Osteoblast (primary cell): Measurements from ENCODE around the gene SLC12A8. TPM values are rescaled to one million over a fixed set of nuclear protein-coding genes. Genes with fewer than 3 reads are reported as not detected.

ENCODE experiments used
- DNase-seq: peaks from one replicate; pipeline ENCODE4 v3.0.0; 2011; ENCODE audit warnings: low spot score, mixed read lengths; ENCODE audit not compliant: insufficient read length; ENCODE audit errors: missing footprints
- H2AFZ ChIP-seq: 2 replicates; pipeline ENCODE4 v1.6.0; 2011; ENCODE audit warnings: mild to moderate bottlenecking, low read length
- H3K27ac ChIP-seq: 2 replicates; pipeline ENCODE4 v1.5.1; 2011; ENCODE audit warnings: mild to moderate bottlenecking, low read depth, low read length, moderate library complexity
- H3K27me3 ChIP-seq: 2 replicates; pipeline ENCODE4 v1.6.0; 2012; ENCODE audit warnings: mild to moderate bottlenecking, control low read depth, inconsistent platforms, low read length, moderate library complexity; ENCODE audit not compliant: insufficient read depth
- H3K36me3 ChIP-seq: 2 replicates; pipeline ENCODE4 v1.5.1; 2011; ENCODE audit warnings: mild to moderate bottlenecking, low read length, control low read depth, moderate library complexity; ENCODE audit not compliant: insufficient read depth
- H3K4me1 ChIP-seq: 2 replicates; pipeline ENCODE4 v1.5.1; 2011; ENCODE audit warnings: mild to moderate bottlenecking, low read length, control low read depth, moderate library complexity; ENCODE audit not compliant: insufficient read depth
- H3K4me2 ChIP-seq: 2 replicates; pipeline ENCODE4 v1.6.0; 2011; ENCODE audit warnings: mild to moderate bottlenecking, low read length; ENCODE audit not compliant: insufficient read depth
- H3K4me3 ChIP-seq: fragments of 200-600 bp; sonication (generic); 3 replicates; pipeline ENCODE4 v1.5.1; 2012; ENCODE audit warnings: mild to moderate bottlenecking, low read length, inconsistent platforms; ENCODE audit not compliant: insufficient read depth
- H3K79me2 ChIP-seq: 2 replicates; pipeline ENCODE4 v1.6.0; 2012; ENCODE audit warnings: mild to moderate bottlenecking, low read length, control low read depth, inconsistent platforms; ENCODE audit not compliant: insufficient read depth
- H3K9me3 ChIP-seq: 2 replicates; pipeline ENCODE4 v1.5.1; 2011; ENCODE audit warnings: low read depth, low read length, control low read depth
- H4K20me1 ChIP-seq: 2 replicates; pipeline ENCODE4 v1.6.0; 2012; ENCODE audit warnings: mild to moderate bottlenecking, low read length, control low read depth; ENCODE audit not compliant: insufficient read depth
- total RNA-seq: library from RNA; depleted of rRNA; stranded (reverse); fragments of >200 nt; gene quantifications from 2 replicates; pipeline ENCODE4 v1.2.3, GENCODE V29; 2012
- TF ChIP-seq, protein P1 (sequence below): IDR thresholded peaks from 2 replicates; pipeline ENCODE4 v1.5.1; 2011; ENCODE audit warnings: mild to moderate bottlenecking, low read depth, low read length, moderate library complexity; ENCODE audit errors: extremely low read depth

Gene SLC12A8
- total RNA-seq, 1 donor: 36.2 TPM

GRCh38 chr3:125072301-125072700 is 140.2 kb downstream of the SLC12A8 start:
- H3K27ac ChIP-seq: no peak overlapping the region
- no peaks in the 10 kb centered on the region for H3K9me3 ChIP-seq
- peaks cover 8% of the 10 kb centered on the region for H3K4me1 ChIP-seq
- no peak overlapping the region for H3K4me2 ChIP-seq
- no peak overlapping the region for H2AFZ ChIP-seq
- DNase-seq: no peak
- TF ChIP-seq, protein P1, sequence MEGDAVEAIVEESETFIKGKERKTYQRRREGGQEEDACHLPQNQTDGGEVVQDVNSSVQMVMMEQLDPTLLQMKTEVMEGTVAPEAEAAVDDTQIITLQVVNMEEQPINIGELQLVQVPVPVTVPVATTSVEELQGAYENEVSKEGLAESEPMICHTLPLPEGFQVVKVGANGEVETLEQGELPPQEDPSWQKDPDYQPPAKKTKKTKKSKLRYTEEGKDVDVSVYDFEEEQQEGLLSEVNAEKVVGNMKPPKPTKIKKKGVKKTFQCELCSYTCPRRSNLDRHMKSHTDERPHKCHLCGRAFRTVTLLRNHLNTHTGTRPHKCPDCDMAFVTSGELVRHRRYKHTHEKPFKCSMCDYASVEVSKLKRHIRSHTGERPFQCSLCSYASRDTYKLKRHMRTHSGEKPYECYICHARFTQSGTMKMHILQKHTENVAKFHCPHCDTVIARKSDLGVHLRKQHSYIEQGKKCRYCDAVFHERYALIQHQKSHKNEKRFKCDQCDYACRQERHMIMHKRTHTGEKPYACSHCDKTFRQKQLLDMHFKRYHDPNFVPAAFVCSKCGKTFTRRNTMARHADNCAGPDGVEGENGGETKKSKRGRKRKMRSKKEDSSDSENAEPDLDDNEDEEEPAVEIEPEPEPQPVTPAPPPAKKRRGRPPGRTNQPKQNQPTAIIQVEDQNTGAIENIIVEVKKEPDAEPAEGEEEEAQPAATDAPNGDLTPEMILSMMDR: no peak
- H3K79me2 ChIP-seq: no peaks in the 10 kb centered on the region
- no peak overlapping the region for H3K4me3 ChIP-seq
- no peaks in the 10 kb centered on the region for H4K20me1 ChIP-seq
- H3K36me3 ChIP-seq: no peaks in the 10 kb centered on the region
- no peaks in the 10 kb centered on the region for H3K27me3 ChIP-seq

DNA sequence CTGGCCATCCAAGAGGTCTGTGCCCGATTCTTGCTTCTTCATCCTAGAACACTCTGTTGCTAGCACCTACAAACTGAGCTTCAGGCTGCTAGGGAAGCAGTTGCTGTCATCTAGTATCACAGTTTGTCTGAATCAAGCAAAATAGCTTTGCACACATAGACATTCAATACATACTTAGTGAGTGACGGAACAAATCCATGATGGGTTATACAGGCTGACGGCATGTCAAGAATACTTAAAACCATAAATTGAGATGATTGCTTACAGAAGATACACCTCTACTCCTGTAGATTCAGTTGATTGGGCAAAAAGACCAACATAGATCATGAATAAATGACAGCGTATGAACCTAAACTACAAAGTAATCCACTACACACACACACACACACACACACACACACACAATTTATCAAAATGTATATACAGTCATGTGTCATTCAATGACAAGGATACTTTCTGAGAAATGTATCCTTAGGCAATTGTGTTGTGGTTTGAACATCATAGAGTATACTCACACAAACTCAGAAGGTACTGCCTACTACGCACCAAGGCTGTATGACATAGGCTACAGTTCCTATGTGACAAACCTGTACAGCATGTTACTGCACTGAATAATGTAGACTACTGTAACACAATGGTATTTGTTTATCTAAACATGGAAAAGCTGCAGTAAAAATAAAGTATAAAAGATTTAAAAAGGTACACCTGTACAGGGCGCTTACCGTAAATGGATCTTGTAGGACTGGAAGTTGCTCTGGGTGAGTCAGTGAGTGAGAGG is 142.4 kb downstream of the SLC12A8 start:
- Histone ChIP-seq H4K20me1 (no peaks in the 10 kb centered on the region), H3K4me3 (no peak overlapping the region), H2AFZ (no peak overlapping the region), H3K4me2 (no peak overlapping the region), H3K79me2 (no peaks in the 10 kb centered on the region), H3K27ac (no peak overlapping the region), H3K36me3 (no peaks in the 10 kb centered on the region), H3K9me3 (no peaks in the 10 kb centered on the region), H3K27me3 (no peaks in the 10 kb centered on the region), H3K4me1 (peaks cover 8% of the 10 kb centered on the region)
- no peak for DNase-seq
- TF ChIP-seq, protein P1: no peak

GRCh38 chr3:125069452-125069851 is 143.1 kb downstream of the SLC12A8 start:
- Histone ChIP-seq H3K4me3 (no peak overlapping the region), H3K79me2 (no peaks in the 10 kb centered on the region), H3K4me2 (no peak overlapping the region), H2AFZ (no peak overlapping the region), H3K27me3 (no peaks in the 10 kb centered on the region), H3K36me3 (no peaks in the 10 kb centered on the region), H3K9me3 (no peaks in the 10 kb centered on the region), H3K4me1 (peaks cover 8% of the 10 kb centered on the region), H3K27ac (no peak overlapping the region), H4K20me1 (no peaks in the 10 kb centered on the region)
- no peak for DNase-seq
- TF ChIP-seq, protein P1: no peak

GRCh38 chr3:125068265-125068664 is 144.3 kb downstream of the SLC12A8 start:
- TF ChIP-seq, protein P1: no peak
- Histone ChIP-seq H3K4me1 (peaks cover 14% of the 10 kb centered on the region), H4K20me1 (no peaks in the 10 kb centered on the region), H3K9me3 (no peaks in the 10 kb centered on the region), H2AFZ (no peak overlapping the region), H3K36me3 (no peaks in the 10 kb centered on the region), H3K4me3 (no peak overlapping the region), H3K4me2 (no peak overlapping the region), H3K79me2 (no peaks in the 10 kb centered on the region), H3K27ac (no peak overlapping the region), H3K27me3 (no peaks in the 10 kb centered on the region)
- no peak for DNase-seq
